Measurements from ENCODE around the gene PMM2. TPM values are rescaled to one million over a fixed set of nuclear protein-coding genes. Genes with fewer than 3 reads are reported as not detected.
A peak's percentile ranks its signal among the peaks of the same experiment; 100 is the strongest.

PMM2 gene
- total RNA-seq, 4 donors from 2014 or later: 26.2 to 114 (median 58.5) TPM

DNA sequence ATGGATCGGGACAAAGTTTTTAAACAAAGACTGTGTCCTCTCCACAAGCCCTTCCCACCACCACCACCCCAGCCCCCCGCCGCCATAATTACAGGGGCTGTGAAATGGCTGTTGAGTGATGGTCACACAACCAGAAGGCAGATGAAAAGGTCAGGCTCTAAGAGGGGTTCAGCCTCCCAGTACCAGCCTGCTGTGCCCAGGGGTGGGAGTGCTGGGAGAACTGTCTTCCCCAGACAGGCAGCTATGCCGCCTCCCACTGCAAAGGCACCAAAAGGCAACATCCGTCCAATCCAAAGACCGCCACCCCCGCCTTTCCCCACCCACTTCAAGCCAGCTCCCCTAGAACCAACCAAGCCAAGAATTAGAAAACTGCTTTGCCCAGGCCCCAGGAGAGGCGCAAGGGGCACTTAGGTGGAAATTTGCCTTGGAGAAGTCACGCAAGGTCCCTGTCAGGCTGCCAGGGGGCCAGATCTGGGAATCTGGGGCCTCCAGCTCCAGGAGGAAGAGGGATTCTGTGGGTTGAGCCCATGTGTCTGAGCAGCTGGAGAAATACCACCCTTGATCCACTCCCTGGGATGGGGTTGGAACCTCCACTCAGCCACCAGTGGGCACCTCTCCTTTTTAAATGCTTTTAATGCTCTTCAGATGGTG lies 56.8 kb downstream of the PMM2 start:
- H3K4me3 ChIP-seq: no peak overlapping the region
- in situ Hi-C loops (cut with MboI; ENCODE audit: low pct_ligation_motif_present in 1 of 4, low pct_unique_long_range_greater_than_20kb in 1 of 4, low sequenced_read_pairs in 3 of 4): no loop called here
- intact Hi-C loops (cut with DNase I; ENCODE audit: low total_unique reads): no loop called here
- DNase-seq: peak; percentile 4
- no peaks in the 10 kb centered on the region for H3K27me3 ChIP-seq
- WGBS, 2 donors (ENCODE audit: low coverage in 1 of 2): 93 to 100% methylated on average over 3 to 9 of the region's 9 CpGs
- TF ChIP-seq POLR2A (IDR thresholded peaks at IDR 0.05): no peak
- no peak for TF ChIP-seq EP300 (IDR thresholded peaks at IDR 0.05; ENCODE audit: low read depth)
- H3K36me3 ChIP-seq: peaks cover 0 to 16% (median 1%) of the 10 kb centered on the region in 4 donors
- no peak overlapping the region for H3K27ac ChIP-seq
- H3K4me1 ChIP-seq: peaks cover 0 to 3% (median 0%) of the 10 kb centered on the region in 4 donors
- H3K9me3 ChIP-seq: no peaks in the 10 kb centered on the region

DNA sequence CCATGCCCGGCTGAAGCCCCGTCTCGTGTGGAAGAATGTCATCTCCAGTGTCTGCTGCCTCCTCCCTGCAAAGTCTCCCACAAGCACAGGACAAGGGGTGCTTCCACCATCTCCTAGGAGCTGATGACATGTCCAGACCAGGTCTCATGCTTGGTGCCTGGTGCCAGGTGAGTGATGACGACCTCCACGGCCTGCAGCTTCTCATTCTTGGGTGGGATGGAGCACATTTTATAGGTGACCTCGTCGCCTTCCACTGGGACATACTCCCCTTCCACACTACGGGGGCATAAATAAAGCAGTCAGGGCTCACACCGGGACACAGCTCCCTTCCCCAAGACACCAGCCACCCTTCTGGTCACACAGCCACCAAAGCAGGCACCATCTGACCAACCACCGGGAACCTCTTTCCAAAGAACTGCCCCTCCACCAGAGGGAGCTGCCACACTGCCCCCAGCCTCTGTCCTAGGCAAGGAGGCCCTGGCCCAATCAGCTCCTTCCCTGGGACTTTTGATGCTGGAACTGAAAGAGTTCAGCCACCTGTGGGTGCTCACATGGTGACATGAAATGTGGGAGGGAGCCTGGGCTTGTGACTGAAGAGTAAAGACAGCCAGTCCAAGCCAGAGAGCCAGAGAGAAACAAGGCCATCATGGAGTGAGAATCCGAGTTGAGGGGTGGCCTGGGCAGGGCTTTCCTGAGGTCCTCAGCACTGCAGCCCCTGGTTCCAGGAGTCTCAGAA lies 57.6 kb downstream of the PMM2 start:
- Histone ChIP-seq H3K4me3 (no peak overlapping the region), H3K4me1 (peaks cover 0 to 5% (median under 1%) of the 10 kb centered on the region in 4 donors), H3K27me3 (no peaks in the 10 kb centered on the region), H3K36me3 (peaks cover 0 to 16% (median 0%) of the 10 kb centered on the region in 4 donors), H3K27ac (no peak overlapping the region), H3K9me3 (no peaks in the 10 kb centered on the region)
- TF ChIP-seq POLR2A (IDR thresholded peaks at IDR 0.05): no peak
- TF ChIP-seq POLR2AphosphoS5 (IDR thresholded peaks at IDR 0.05): no peak
- no peak for TF ChIP-seq EP300 (IDR thresholded peaks at IDR 0.05; ENCODE audit: low read depth)
- TF ChIP-seq, protein P1, sequence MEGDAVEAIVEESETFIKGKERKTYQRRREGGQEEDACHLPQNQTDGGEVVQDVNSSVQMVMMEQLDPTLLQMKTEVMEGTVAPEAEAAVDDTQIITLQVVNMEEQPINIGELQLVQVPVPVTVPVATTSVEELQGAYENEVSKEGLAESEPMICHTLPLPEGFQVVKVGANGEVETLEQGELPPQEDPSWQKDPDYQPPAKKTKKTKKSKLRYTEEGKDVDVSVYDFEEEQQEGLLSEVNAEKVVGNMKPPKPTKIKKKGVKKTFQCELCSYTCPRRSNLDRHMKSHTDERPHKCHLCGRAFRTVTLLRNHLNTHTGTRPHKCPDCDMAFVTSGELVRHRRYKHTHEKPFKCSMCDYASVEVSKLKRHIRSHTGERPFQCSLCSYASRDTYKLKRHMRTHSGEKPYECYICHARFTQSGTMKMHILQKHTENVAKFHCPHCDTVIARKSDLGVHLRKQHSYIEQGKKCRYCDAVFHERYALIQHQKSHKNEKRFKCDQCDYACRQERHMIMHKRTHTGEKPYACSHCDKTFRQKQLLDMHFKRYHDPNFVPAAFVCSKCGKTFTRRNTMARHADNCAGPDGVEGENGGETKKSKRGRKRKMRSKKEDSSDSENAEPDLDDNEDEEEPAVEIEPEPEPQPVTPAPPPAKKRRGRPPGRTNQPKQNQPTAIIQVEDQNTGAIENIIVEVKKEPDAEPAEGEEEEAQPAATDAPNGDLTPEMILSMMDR (IDR thresholded peaks at IDR 0.05): peak in 2 of 5 experiments; percentile 9 to 17
- in situ Hi-C loops (cut with MboI; ENCODE audit: low pct_ligation_motif_present in 1 of 4, low pct_unique_long_range_greater_than_20kb in 1 of 4, low sequenced_read_pairs in 3 of 4) (no loop called here), intact Hi-C loops (cut with DNase I; ENCODE audit: low total_unique reads) (loop anchor here (5.0 kb wide), 1 partner anchor 1707 kb away; no protein-coding TSS in a partner anchor)
- WGBS, 2 donors (ENCODE audit: low coverage in 1 of 2): 88 to 100% methylated on average over 1 to 9 of the region's 11 CpGs
- peak; percentile 12 for DNase-seq

DNA sequence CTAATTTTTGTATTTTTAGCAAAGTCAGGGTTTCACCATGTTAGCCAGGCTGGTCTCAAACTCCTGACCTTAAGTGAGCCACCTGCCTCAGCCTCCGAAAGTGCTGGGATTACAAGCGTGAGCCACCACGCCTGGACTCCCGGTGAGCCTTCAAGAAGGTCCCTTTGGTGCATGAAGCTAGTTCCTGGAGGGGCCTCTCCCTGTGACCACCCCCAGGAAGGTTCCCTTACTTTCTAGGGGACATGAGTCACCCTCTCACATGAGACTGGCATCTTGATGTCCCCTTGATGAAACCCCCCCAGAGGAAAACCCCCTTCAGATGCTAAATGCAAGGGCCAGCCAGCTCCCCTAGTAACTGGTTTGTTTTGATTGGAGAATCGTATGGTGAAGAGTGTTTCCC lies 58.3 kb downstream of the PMM2 start:
- TF ChIP-seq POLR2A (IDR thresholded peaks at IDR 0.05): no peak
- TF ChIP-seq POLR2AphosphoS5 (IDR thresholded peaks at IDR 0.05): no peak
- no peak for TF ChIP-seq EP300 (IDR thresholded peaks at IDR 0.05; ENCODE audit: low read depth)
- TF ChIP-seq, protein P1 (IDR thresholded peaks at IDR 0.05): no peak
- H3K27me3 ChIP-seq: no peaks in the 10 kb centered on the region
- intact Hi-C loops (cut with DNase I; ENCODE audit: low total_unique reads) (loop anchor here (5.0 kb wide), 1 partner anchor 1706 kb away; no protein-coding TSS in a partner anchor), in situ Hi-C loops (cut with MboI; ENCODE audit: low pct_ligation_motif_present in 1 of 4, low pct_unique_long_range_greater_than_20kb in 1 of 4, low sequenced_read_pairs in 3 of 4) (no loop called here)
- WGBS, 2 donors (ENCODE audit: low coverage in 1 of 2): 56 to 64% methylated on average over 1 to 5 of the region's 5 CpGs
- H3K27ac ChIP-seq: no peak overlapping the region
- H3K36me3 ChIP-seq: peaks cover 0 to 16% (median 0%) of the 10 kb centered on the region in 4 donors
- H3K4me3 ChIP-seq: no peak overlapping the region
- H3K4me1 ChIP-seq: peaks cover 0 to 7% (median 4%) of the 10 kb centered on the region in 4 donors
- no peaks in the 10 kb centered on the region for H3K9me3 ChIP-seq
- DNase-seq: no peak

DNA sequence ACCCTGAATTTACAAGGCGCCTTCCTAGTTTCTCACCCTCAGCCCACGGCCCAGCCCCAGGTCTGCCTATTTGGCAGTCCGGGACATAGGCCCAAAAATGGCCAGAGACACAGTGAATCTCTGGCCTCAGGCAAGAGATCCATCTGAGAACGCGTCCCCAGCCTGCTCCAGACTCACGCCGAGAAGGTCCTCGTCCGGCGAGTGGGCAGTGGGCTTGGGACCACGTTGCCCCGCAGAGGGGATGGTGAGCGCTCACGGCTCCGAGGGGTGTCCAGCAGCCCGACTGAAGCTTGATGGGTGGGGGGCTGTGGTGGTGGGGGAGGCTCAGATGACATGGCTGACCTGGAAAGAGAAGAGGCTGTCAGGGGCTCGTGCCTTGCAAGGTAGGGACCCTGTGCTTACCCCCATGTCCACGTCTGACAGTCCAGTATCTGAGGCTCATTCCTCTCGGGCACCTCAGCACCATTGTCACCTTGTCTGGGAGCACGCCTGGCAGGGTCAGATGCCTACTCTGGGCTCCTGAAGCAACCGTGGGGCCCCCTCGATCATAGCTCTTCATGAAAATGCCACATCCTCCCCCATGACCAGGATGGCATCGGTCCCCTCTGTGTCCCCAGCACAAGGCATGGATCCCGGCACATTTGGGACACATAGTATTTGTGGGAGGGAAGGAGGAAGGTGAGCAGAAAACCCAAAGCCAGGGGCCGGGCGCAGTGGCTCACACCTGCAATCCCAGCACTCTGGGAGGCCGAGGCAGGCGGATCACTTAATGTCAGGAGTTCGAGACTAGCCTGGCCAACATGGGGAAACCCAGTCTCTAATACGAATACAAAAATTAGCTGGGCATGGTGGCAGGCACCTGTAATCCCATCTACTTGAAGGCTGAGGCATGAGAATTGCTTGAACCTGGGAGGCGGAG lies 61.6 kb downstream of the PMM2 start:
- Histone ChIP-seq H3K36me3 (peaks cover 0 to 6% (median 0%) of the 10 kb centered on the region in 4 donors), H3K27ac (peak overlapping the region; percentile 18 to 64 (median 38))
- 93 to 96% methylated on average over 5 to 31 of the region's 31 CpGs for WGBS, 2 donors (ENCODE audit: low coverage in 1 of 2)

More for the DNA sequence above, 61.6 kb downstream of the PMM2 start:
- Histone ChIP-seq H3K9me3 (no peaks in the 10 kb centered on the region), H3K4me1 (peaks cover 11 to 32% (median 25%) of the 10 kb centered on the region in 4 donors), H3K4me3 (no peak overlapping the region), H3K27me3 (no peaks in the 10 kb centered on the region)
- in situ Hi-C loops (cut with MboI; ENCODE audit: low pct_ligation_motif_present in 1 of 4, low pct_unique_long_range_greater_than_20kb in 1 of 4, low sequenced_read_pairs in 3 of 4) (no loop called here), intact Hi-C loops (cut with DNase I; ENCODE audit: low total_unique reads) (loop anchor here (5.0 kb wide), 1 partner anchor 1703 kb away; no protein-coding TSS in a partner anchor)
- TF ChIP-seq, protein P1 (IDR thresholded peaks at IDR 0.05): no peak
- TF ChIP-seq POLR2AphosphoS5 (IDR thresholded peaks at IDR 0.05) (no peak), EP300 (IDR thresholded peaks at IDR 0.05; ENCODE audit: low read depth) (no peak), POLR2A (IDR thresholded peaks at IDR 0.05) (no peak)
- DNase-seq: no peak

Measured in transverse colon (tissue), 4 donors.